SH-SY5Y (cell line): ENCODE results near the gene PLCL1.

Experiments
- GATA2 ChIP-seq: IDR thresholded peaks from 2 replicates; pipeline ENCODE4 v1.6.1; 2011; ENCODE audit warnings: mild to moderate bottlenecking, low read depth, low read length
- GATA3 ChIP-seq: IDR thresholded peaks from 2 replicates; pipeline ENCODE4 v1.6.1; 2011; ENCODE audit warnings: low read depth, mild to moderate bottlenecking, low read length, moderate library complexity

- TF ChIP-seq GATA2, result no peak
- no peak for TF ChIP-seq GATA3
Observed at GRCh38 chr2:197893403-197894177, 89.2 kb downstream of the PLCL1 start.
